ENCODE results near the gene F2. TPM values are rescaled to one million over a fixed set of nuclear protein-coding genes. Genes with fewer than 3 reads are reported as not detected.
A peak's percentile ranks its signal among the peaks of the same experiment; 100 is the strongest.
"Not testable (repeated sequence)": the region's sequence is repeated elsewhere in the genome, so short reads cannot be mapped to it uniquely, and the experiment has no call there.

The F2 gene
- not detected for total RNA-seq

- peak; percentile 14 for ATAC-seq
Measured at GRCh38 chr11:46719048-46719542, at the start of gene F2. Gene F2, plus strand, starts transcription at chr11:46719213. Its CDS starts 23 bp downstream, at chr11:46719236.

GRCh38 chr11:46669711-46670139 is 49.3 kb upstream of the F2 start:
- ATAC-seq = no peak

GRCh38 chr11:46670521-46670920 is 48.5 kb upstream of the F2 start:
- not testable (repeated sequence) for ATAC-seq

GRCh38 chr11:46671958-46672315 is 47.1 kb upstream of the F2 start:
- ATAC-seq = no peak

GRCh38 chr11:46672381-46672839 is 46.6 kb upstream of the F2 start:
- no peak for ATAC-seq

- no peak for ATAC-seq
Measured at GRCh38 chr11:46673713-46674462, 45.1 kb upstream of the F2 start.

- peak; percentile 23 for ATAC-seq
Measured at GRCh38 chr11:46674463-46675287, 44.3 kb upstream of the F2 start.

GRCh38 chr11:46675288-46675851 is 43.6 kb upstream of the F2 start:
- ATAC-seq = peak; percentile 85

GRCh38 chr11:46675949-46676348 is 43.1 kb upstream of the F2 start:
- ATAC-seq = no peak

- no peak for ATAC-seq
Measured at GRCh38 chr11:46676436-46677158, 42.4 kb upstream of the F2 start.

- no peak for ATAC-seq
Measured at GRCh38 chr11:46677169-46677568, 41.8 kb upstream of the F2 start.

GRCh38 chr11:46677991-46678740 is 40.8 kb upstream of the F2 start:
- no peak for ATAC-seq

- ATAC-seq = no peak
Measured at GRCh38 chr11:46678741-46679130, 40.3 kb upstream of the F2 start.

- ATAC-seq = no peak
Measured at GRCh38 chr11:46679241-46680163, 39.5 kb upstream of the F2 start.

GRCh38 chr11:46680164-46680760 is 38.8 kb upstream of the F2 start:
- no peak for ATAC-seq

GRCh38 chr11:46680815-46681214 is 38.2 kb upstream of the F2 start:
- ATAC-seq = no peak

- ATAC-seq = no peak
Measured at GRCh38 chr11:46681814-46682213, 37.2 kb upstream of the F2 start.

GRCh38 chr11:46682773-46683752 is 36.0 kb upstream of the F2 start:
- no peak for ATAC-seq

- no peak for ATAC-seq
Measured at GRCh38 chr11:46684367-46684766, 34.6 kb upstream of the F2 start.
